SIG-M5 (cell line): ENCODE data around the gene IFT57.

ENCODE experiments used
- DNase-seq: peaks from one replicate; lab custom pipeline; 2025; lab: John Stamatoyannopoulos, UW

The IFT57 gene

GRCh38 chr3:108219336-108219735, 2.9 kb downstream of the IFT57 start:
- no peak for DNase-seq

DNA sequence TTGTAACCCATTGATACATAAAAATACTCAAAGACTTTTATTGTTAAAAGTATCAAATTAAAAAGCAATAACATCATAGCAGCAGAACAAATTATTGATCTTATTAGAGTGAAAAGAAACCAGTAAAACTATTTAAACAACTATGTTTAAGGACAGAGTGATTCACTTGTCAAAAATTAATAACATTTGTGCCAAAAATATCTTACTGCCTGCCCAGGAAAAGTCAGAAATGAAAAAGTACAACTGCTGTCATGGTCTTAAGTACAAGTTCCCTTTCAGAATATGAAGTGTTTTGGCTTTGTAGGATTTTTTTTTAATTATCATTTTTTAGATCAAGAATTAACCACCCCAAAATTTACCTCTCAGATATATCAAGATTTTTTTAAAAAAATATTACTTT, 3.4 kb downstream of the IFT57 start:
- DNase-seq, result no peak

DNA sequence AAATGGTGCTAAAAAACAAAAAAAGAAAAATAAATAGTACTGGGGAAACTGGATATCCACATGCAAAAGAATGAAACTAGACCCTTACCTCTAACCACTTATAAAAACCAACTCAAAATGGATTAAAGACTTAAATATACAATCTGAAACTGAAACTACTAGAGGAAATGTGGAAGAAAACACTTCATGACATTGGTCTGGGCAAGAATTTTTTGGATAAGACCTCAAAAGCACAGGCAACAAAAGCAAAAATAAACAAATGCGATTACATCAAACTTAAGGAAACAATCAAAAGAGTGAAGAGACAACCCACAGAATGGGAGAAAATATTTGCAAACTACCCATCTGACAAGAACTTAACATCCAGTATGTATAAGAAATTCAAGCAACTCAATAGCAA, 6.4 kb downstream of the IFT57 start:
- DNase-seq, result no peak

GRCh38 chr3:108209579-108209978, 12.6 kb downstream of the IFT57 start:
- no peak for DNase-seq

DNA sequence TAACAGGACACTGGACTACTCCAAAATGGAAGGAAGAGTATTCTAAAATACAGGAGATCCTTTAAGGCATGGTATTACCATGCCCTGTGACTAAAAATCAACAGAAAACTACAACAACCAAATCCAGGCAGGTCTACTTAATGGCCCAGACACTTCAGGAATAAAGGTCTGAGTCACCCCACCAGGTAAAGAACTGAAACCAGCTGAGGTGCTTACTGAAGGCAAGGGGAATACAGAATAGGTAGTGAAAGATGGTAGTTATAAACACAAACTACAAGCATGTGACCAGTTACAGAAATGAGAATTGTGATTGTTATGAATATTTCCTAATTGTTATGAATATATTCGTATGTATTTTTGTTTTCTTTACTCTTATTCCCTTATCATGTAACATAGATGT, 13.4 kb downstream of the IFT57 start:
- no peak for DNase-seq

GRCh38 chr3:108202834-108203233, 19.4 kb downstream of the IFT57 start:
- DNase-seq, result no peak

GRCh38 chr3:108202080-108202479, 20.1 kb downstream of the IFT57 start:
- no peak for DNase-seq

DNA sequence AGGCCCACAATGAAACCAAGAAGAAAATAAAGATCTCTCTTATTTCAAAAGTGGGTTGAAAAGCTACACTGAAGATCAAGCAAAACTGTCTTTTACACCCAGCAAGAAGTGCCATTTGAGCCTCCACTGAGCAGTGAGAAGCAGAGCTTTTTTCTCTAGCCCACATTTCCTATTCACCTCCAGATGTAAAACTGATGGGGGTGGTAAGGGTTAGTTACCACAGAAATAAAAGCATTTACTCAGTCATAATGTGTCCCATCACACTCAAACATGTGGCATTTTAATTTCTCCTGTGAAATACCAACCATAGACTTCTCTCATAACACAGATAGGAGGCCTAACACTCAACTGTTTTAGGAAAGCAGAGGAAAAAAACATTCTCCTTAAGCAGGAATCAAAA, 21.0 kb downstream of the IFT57 start:
- DNase-seq, result no peak

GRCh38 chr3:108200578-108200977, 21.6 kb downstream of the IFT57 start:
- no peak for DNase-seq

- no peak for DNase-seq
Observed at GRCh38 chr3:108200024-108200423, 22.2 kb downstream of the IFT57 start.

GRCh38 chr3:108191394-108191793, 30.8 kb downstream of the IFT57 start:
- no peak for DNase-seq

DNA sequence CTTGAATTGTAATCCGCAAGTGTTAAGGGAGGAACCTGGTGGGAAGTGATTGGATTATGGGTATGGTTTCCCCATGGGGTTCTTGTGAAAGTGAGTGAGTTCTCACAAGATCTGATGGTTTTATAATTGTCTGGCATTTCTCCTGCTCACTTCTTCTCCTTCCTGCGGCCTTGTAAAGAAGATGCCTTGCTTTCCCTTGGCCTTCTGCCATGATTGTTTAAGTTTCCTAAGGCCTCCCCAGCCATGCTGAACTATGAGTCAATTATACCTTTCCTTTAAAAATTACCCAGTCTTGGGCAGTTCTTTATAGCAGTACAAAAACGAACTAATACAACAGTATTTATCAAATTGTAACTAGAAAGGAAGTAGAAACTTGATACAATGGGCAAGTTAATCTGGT, 31.9 kb downstream of the IFT57 start:
- DNase-seq, result no peak

DNA sequence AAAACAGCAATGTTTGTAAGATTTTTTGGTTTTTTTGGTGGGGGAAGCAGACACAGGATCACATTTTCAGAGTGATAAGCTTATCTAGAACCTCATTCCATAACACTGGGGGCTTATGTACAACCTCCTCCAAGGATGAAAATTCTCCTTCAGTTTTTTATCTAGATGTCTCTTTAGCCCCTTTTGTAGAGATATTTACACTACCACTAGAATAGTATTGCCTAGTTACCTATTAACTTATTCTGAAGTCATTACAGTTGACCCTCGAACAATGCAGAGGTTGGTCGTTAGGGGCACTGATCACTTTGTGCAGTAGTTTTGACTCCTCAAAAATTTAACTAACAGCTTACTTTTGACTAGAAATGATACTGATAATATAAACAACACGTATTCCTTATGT, 32.8 kb downstream of the IFT57 start:
- DNase-seq, result no peak

DNA sequence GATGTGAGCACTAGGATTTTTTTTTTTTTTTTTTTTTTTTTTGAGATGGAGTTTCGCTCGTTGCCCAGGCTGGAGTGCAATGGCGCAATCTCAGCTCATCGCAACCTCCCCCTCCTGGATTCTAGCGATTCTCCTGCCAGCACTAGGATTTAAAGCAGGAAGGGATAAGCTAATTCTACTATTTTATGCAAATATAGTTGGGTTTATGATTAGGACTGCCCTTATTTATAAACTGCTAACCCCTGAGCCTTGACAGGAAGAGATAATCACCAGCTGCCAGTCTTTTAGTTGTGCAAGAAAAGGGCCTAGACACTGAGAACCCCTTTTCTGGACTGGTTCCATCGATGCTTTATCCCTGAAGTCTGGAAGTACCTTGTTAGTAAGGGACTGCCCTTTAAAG, 36.7 kb downstream of the IFT57 start:
- DNase-seq, result no peak

GRCh38 chr3:108184824-108185223, 37.4 kb downstream of the IFT57 start:
- DNase-seq, result no peak

DNA sequence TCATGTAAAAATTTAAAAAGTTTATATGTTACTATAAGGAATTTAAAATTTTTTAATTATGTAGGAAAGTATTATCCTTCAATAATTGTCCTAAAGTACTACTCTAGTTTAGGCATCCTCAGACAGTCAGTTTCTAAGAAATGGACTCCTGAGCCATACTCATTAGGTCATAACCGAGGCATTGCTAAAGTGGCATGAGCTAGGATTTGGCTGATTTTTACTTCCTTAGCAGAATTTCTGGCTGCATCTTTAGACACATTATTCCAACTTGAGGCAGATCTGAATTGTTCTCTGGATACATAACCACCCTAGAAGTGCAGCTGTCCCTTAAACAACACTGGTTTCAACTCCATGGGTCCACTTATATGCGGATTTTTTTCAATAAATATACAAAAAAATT, 38.3 kb downstream of the IFT57 start:
- DNase-seq, result no peak

GRCh38 chr3:108183181-108183580, 39.0 kb downstream of the IFT57 start:
- DNase-seq, result no peak

GRCh38 chr3:108182339-108182738, 39.9 kb downstream of the IFT57 start:
- DNase-seq, result no peak

DNA sequence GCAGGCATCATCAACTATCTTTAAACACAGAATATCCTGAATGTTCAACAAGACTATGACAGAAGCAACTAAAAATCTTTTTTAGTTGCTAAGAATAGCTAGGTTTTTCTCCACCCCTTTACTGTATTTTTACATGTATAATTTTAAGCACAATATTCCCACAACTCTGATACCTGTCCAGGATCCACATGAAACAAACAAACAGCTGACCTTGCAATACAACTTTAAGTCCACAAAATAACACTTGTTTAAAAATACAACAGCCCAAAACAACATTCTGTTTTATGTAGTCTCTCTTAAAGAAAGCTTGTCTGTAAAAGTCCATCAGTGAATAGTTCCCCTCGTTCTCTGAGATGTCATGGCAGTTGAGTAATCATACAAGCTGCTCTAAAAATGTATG, 41.1 kb downstream of the IFT57 start:
- no peak for DNase-seq

- DNase-seq, result no peak
Observed at GRCh38 chr3:108180194-108180593, 42.0 kb downstream of the IFT57 start.

DNA sequence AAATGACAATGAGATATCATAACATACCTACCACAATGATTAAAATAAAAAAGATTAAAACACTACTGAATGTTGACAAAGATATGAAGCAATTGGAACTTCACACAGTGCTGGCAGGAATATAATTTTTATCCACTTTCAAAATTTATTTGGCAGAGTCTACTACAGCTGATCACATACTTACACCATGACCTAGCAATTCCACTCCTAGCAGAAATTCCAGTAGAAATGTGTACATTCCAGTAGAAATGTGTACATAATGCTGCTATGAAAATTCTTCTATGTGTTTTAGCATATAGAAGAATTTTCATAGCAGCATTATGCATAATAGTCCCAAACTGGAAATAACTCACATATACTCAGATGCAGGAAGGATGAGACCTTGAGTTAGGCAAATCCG, 43.5 kb downstream of the IFT57 start:
- DNase-seq, result no peak

DNA sequence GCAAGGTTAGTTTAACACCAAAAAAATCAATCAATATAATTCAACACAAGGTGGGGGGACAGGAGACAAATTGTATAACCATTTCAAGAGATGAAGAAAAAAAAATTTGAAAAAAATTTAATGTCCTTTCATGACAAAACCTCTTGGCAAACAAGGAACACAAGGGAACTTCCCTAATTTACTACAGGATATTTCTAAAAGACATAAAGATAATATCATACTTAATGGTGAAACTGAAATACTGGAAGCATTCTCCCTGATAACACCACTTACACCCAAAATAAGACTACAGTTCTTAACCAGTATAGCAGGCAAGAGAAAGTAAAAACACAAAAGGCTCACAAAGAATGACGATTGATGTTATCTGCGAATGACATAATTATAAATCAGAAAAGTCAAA, 44.7 kb downstream of the IFT57 start:
- DNase-seq, result no peak

DNA sequence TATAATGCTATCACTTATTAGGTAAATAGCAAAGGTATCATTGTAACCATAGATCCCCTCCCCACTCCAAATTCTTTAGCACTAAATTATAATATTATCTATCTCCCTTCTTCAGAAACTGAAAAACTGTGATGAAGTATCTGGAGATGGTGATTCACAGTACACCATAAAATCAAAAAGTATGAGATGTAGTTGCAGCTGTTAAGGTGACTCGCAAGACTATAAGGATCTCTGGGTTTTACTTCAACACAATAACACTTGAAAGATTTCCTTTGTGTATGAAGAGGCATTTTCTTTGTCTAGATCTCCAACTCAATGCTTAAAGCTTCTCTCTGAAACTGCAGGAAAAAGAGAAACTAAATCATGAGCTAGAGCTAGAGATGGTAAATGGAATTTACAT, 46.9 kb downstream of the IFT57 start:
- no peak for DNase-seq

GRCh38 chr3:108171106-108171505, 51.1 kb downstream of the IFT57 start:
- DNase-seq, result no peak

GRCh38 chr3:108164391-108164790, 57.8 kb downstream of the IFT57 start:
- no peak for DNase-seq
